NCI-H69 (cell line): ENCODE results near the gene STX1B.
"Not testable (repeated sequence)": the region's sequence is repeated elsewhere in the genome, so short reads cannot be mapped to it uniquely, and the experiment has no call there.

Experiments used
- DNase-seq: peaks from one replicate; lab custom pipeline; 2025; lab: John Stamatoyannopoulos, UW

Gene STX1B

GRCh38 chr16:31013292-31013691 is 2.9 kb upstream of the STX1B start:
- not testable (repeated sequence) for DNase-seq

GRCh38 chr16:31011815-31012214 is 1.4 kb upstream of the STX1B start:
- not testable (repeated sequence) for DNase-seq

DNA sequence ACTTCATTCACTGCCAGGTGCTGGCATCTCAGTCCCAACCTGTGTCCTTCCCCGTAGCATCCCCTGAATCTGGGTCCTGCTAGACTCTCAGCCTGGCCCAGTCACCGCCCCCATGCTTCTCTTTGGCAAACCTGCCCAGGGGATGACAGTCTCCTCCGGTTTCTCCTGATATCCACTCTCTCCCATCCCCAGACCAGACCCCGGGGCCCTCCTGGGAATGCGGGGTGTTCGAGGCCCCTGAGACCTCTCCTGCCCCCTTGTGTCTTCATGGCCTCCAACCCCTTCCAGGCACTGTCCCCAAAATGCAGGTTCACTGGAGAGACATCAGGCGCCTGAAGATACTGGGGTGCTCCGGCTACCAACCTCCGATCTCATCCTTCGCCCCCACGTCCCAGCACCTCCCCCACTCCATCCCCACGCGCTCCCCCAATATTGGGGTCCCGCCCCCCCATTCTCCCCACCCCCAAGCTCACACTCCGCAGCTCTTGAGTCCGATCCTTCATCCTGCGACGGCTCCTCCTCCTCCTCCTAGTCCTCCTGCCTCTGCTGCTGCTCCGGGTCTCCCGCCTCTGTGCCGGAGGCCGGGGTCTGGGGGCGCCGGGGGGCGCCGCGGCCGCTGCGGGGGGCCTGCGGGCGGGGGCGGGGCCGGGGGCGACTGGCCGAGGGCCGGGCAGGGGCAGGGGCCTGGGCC is 399 bp downstream of the STX1B start:
- no peak for DNase-seq

DNA sequence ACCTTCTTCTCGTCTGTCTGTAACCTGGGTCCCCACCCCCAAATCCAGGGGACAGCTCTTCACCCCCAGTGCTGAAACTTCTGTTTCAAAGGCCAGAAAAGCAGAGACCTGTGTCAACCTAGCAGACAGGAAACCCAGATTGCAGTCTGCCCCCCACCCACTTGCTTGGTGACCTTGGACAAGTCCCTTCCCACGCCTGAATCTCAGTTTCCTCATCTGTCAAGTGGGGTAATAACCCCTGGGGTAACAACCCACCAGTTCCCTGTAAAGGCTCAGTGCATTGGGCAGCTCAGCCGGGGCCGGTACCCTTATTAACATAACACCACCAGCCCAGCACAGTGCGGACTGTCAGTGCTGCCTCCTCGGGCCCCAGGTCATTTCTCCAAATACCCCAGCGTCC is 1.3 kb downstream of the STX1B start:
- DNase-seq: no peak

DNA sequence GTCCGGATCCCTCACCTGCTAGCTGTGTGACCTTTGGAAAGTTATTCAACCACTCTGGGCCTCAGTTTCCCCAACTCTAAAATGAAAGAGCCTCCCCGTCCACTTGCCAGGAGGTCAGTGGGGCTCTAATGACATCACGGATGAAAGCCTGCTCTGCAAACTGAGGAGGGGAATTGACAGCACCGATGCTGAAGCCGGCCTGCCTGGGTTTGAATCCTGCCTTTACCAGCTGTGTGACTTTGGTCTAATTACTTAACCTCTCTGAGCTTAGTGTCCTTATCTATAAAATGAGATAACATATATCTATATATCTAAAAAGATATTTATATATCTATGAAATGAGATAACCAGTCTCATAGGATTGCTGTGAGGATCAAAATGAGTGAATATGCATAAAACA is 1.9 kb downstream of the STX1B start:
- DNase-seq: no peak

DNA sequence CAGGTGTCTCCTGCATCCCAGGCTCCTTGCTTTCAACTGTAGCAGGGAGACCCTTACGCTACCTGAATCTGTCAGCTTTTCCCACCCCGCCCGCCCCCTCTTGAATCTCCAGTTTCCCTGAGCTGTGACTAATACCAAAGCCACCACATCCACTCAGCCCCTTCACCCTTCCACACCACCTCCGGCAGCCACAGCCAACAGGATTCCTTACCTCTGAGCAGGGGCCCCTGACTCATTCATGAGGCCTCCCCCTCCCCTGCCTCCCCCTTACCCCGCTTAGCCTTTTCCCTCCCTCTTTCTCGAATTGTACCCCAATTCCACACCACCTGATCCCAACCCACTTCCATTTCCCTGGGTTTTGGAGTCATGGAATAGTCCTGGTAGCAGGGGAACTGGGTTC is 2.3 kb downstream of the STX1B start:
- DNase-seq: no peak

GRCh38 chr16:31007684-31008083 is 2.8 kb downstream of the STX1B start:
- DNase-seq: no peak

DNA sequence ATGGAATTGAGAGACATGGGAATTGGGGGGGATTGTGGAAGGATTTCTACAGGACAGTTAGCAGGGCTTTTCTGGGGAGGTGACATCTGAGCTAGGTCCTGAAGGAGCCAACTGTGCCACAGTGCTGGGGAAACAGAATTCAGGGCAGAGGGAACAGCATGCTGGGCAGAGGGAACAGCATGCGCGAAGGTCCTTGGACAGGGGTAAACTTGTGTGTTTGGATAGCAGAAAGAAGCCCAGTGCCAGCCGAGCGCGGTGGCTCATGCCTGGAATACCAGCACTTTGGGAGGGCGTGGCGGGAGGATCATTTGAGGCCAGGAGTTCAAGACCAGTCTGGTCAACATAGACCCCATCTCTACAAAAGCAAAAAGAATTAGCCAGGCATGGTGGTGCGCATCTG is 3.8 kb downstream of the STX1B start:
- no peak for DNase-seq

DNA sequence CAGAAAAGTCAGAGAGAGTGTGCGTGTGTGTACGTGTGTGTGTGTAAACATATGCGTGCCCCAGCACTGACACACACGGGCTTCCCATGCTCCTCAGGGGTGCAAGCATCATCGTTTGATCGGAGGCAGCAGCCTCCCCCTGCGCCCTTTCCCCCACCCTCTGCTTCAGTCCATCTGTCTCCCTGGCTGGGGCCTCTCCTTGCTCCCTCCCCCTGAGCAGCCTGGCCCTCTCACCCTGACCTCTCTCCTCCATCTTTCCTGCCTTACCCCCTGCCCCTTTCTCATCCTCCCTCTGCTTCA is 4.4 kb downstream of the STX1B start:
- no peak for DNase-seq

DNA sequence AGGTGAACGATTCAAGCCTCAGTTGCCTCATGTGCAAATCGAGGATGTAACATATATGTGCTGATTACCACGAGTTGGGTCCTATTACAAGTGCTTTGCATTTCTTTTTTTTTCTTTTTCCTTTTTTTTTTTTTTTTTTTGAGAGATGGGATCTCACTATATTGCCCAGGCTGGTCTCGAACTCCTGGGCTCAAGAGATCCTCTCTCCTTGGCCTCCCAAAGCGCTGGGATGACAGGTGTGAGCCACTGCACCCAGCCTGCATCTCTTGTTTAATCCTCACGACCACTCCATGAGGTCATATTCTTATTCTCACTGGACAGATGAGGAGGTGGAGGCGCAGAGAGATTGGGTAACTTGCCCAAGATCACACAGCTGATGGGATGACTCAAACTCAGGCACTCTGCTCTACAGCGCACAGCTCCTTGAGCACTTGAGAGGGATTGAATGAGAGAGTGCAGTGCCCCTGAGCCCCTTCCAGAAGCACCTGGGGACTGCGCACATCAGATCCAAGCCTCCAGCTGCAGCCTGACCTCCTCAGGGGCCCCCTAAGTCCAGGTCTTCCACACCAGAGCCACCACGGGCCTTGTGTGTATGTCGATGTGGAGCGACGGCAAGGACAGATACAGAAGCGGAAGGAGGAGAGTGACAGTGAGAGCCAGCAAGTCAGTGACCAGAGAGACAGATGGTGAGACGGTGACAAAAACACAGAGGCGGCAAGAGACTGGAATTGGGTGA is 4.9 kb downstream of the STX1B start:
- DNase-seq: no peak

DNA sequence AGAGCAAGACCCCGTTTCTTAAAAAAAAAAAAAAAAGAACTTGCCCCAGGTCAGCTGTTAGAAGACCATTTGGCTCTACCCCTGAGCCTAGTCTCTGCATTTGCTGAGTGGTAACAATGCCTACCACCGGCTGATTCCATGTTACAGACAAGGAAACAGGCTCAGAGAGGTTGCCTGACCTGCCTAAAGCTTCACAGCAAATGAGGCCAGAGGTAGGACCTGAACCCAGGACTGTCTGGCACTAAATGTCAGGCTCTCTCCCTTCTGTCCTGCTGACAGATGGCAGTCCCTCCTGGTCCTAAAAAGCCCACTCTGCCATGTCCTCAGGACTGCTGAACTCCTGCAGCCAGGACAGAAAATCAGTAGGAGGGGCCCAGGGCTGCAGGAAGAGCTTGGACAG is 5.8 kb downstream of the STX1B start:
- DNase-seq: no peak

DNA sequence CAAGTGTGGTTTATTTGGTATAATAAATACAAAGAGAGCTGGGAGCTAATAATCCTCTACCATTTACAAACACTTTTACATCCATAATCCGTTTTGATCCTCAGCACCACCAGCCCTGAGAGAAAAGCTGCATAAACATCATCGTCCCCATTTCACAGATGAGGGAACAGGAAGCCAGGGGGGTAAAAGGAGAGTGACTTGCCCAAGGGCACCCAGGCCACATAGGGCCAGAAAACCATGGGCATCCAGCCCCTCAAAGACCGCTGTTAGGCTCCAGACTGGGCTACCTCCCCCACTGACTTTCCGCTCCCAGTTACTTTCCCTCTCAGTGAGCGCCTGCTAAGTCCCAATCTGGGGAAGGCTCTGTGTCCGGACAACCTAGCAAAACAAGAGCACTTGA is 6.7 kb downstream of the STX1B start:
- DNase-seq: no peak

GRCh38 chr16:31002862-31003341 is 7.5 kb downstream of the STX1B start:
- DNase-seq: no peak

GRCh38 chr16:31002250-31002700 is 8.2 kb downstream of the STX1B start:
- DNase-seq: no peak

GRCh38 chr16:31001507-31002249 is 8.8 kb downstream of the STX1B start:
- DNase-seq: no peak

- DNase-seq: no peak
Observed at GRCh38 chr16:31000671-31001382, 9.6 kb downstream of the STX1B start.

DNA sequence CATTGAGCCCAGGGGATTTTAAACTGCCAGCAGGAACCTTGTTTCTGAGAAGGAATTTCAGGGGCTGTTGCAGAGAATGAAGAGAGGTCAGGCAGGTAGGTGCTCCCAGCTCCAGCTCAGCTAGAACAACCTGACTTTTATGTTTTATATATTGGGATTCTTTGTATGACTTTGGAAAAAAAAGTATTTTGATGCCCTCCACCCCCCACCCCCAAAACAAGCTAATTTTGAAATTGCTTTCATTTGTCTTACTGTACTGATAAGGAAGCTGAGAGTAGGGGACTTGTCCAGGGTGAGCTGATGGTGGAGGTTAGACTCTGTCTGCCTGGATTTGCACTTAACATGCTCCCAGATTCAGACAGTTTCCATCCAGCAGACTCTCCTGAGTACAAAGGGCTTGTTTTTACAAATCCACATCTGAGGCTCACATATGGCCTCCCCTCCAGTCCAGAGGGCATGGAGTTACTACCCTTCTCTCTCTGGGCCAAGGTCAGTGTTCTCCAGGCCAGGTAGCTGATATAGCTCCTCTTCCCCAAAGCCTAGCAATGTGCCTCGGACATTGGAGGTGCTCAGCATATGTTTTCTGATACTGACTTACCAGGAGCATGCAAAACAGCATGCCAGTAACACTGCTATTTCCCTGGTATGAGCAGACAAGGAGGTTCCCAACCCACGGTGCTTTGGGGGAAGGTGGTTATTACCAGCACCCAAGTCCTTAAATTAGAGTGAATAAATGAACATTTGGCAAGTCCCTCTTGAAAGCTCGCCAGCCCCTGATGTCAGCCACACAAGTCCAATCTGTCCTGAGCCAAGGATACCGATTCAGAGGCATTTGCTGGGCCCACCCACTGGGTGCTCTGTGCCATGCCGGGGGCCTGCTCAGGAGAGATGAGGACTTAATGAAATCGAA is 11.3 kb downstream of the STX1B start:
- DNase-seq: peak; percentile 24

DNA sequence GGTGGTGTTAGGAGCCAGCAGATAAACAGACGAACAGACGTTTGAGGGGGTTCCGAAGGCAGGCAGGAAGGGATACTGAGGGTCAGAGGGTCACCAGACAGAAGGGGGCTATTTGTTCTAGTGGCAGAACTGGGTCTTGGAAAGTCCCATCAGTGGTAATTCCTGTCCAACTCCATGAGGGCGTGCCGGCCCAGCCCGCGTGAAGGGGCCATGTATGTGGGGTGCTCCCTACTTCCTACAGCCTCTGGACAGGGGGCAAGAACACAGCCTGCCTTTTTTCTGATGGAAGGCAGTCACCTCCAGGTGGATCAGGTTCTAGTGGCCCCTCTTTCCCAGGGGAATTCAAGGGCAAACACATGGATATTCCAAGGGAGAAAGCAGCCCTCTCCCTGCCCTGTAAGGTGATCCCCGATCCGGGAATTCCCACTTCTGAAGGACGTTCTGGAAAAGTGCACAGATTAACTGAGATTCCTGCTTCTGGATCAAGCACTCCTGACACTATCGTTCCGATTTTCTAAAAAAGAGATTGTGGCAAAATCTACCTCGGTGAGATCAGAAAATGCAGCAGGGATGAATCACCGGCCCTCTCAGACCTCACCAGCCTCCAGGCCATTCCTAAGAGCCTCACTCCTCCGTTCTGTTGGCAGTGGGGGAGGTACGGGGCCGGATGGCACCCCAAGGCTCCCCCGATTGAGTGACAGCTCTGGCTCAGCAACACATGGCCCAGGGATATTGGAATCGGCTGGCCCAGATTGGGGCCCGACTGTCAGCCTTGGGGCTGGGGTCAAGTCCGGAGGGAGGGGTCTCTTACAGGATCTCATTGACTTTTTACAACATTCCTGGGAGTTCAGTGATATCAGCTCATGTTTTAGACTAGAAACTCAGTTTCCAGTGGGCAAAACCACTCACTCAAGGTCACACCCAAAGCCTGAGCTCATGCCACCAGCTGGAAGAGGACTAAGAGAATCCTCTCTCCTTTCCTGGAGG is 12.4 kb downstream of the STX1B start:
- DNase-seq: peak; percentile 26

DNA sequence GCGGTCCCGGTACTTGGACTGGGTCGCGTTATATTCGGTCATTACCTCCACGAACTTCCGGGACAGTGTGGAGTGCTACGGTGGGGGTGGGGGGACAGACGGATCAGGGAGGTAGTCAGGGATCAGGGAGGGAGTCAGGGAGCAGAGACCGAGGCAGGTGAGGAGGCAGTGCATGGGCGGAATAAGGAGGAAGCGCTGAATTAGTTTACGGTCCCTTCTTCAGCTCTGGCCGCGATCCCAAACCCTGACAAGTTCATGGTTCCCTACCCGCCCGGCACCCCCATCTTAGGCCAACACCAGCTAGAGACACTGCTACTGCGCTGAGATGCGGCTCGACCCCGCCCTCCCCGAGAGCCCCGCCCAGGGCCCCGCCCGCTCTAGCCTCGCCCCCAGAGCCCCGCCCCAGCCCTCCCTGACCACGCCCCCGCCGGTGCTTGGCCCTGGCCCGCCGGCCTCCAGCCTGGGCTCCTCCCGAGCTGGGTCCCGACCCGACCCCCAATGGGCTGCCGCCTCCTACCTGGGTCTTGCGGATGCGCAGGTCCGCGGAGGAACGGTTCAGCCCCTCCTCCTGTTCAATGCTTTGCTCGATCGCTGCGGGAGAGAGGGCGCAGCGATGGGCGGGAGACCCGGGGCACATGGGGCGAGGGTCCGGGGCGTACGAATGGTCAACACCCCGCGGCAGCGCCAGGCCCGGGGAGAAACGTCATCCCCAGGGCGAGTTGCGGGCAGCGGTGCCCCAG is 13.3 kb downstream of the STX1B start:
- DNase-seq: peak; percentile 75
